A549 (cell line): ENCODE results near the gene ING5. TPM values are rescaled to one million over a fixed set of nuclear protein-coding genes. Genes with fewer than 3 reads are reported as not detected.

Experiments used
- ATAC-seq, 2 experiments: fragments of 200-7000 bp in 1 of 2; fragments of >200 bp in 1 of 2; cut with Nextera tagmentation in 1 of 2; cut with Tn5 transposase in 1 of 2; 3 replicates each; pipeline versions ENCODE4 v1.8.0 to v1.9.1; 2018 to 2020; ENCODE audit warnings: mild to moderate bottlenecking in 1 of 2, moderate library complexity in 1 of 2
- CTCF ChIA-PET: fragments of 300-600 bp; sonication (Branson Sonifier 250); formaldehyde crosslinking; extraction: SDS; loops from one replicate; lab custom pipeline; 2021; ENCODE audit warnings: antibody characterized with exemption, inconsistent platforms; lab: Yijun Ruan, JAX
- POLR2A ChIA-PET: fragments of 350-600 bp; formaldehyde crosslinking; extraction: SDS; loops from one replicate; lab custom pipeline; 2021; ENCODE audit warnings: antibody characterized with exemption, inconsistent platforms; lab: Yijun Ruan, JAX
- DNase-seq, 2 experiments: peaks; one replicate each; pipeline versions ENCODE4 v3.0.0 to v3.0.0-alpha.2; 2011 to 2016; ENCODE audit warnings: low read depth in 1 of 2, low spot score in 1 of 2
- FAIRE-seq: peaks from 2 replicates; lab custom pipeline; 2011; peaks lifted over from hg19 to GRCh38; lab: Jason Lieb, UNC
- H3K27ac ChIP-seq, 2 experiments: fragments of >200 bp; sonication (Bioruptor Twin); formaldehyde crosslinking; 3 replicates each; pipeline ENCODE4 v1.5.1; 2016 to 2017
- H3K4me1 ChIP-seq: fragments of >200 bp; sonication (Bioruptor Twin); formaldehyde crosslinking; 3 replicates; pipeline ENCODE4 v1.6.1; 2016
- H3K4me2 ChIP-seq: fragments of >200 bp; sonication (Bioruptor Twin); formaldehyde crosslinking; 3 replicates; pipeline ENCODE4 v1.6.1; 2016
- H3K4me3 ChIP-seq: fragments of >200 bp; sonication (Bioruptor Twin); formaldehyde crosslinking; 3 replicates; pipeline ENCODE4 v1.5.1; 2016
- H3K9me3 ChIP-seq: fragments of >200 bp; sonication (Bioruptor Twin); formaldehyde crosslinking; 3 replicates; pipeline ENCODE4 v1.6.1; 2016
- CBX2 ChIP-seq: fragments of 200-600 bp; sonication (generic); IDR thresholded peaks from 2 replicates; pipeline ENCODE4 v1.6.1; 2016; ENCODE audit warnings: low read depth, mild to moderate bottlenecking, borderline replicate concordance
- E2F6 ChIP-seq: IDR thresholded peaks from 2 replicates; pipeline ENCODE4 v1.6.1; 2012; ENCODE audit warnings: low read depth, borderline replicate concordance
- FOSB ChIP-seq: fragments of 250-450 bp; sonication (Bioruptor Pico); IDR thresholded peaks from 2 replicates; pipeline ENCODE4 v1.5.0; 2020; ENCODE audit warnings: mild to moderate bottlenecking, moderate library complexity
- HES2 ChIP-seq: fragments of >200 bp; sonication (Bioruptor Twin); formaldehyde crosslinking; IDR thresholded peaks from 2 replicates; pipeline ENCODE4 v1.6.1; 2016
- HEYL ChIP-seq: fragments of 250-450 bp; sonication (Bioruptor Pico); IDR thresholded peaks from 2 replicates; pipeline ENCODE4 v1.8.0; 2021; ENCODE audit warnings: mild to moderate bottlenecking, moderate library complexity
- HOXB13 ChIP-seq: fragments of 250-450 bp; sonication (Bioruptor Pico); IDR thresholded peaks from 2 replicates; pipeline ENCODE4 v1.5.0; 2020; ENCODE audit warnings: low read depth, mild to moderate bottlenecking, moderate library complexity
- MAFK ChIP-seq: fragments of 450-650 bp; IDR thresholded peaks from 2 replicates; pipeline ENCODE4 v1.6.1; 2014; ENCODE audit not compliant: partially characterized antibody
- MYC ChIP-seq: IDR thresholded peaks from 2 replicates; pipeline ENCODE4 v1.6.1; 2012; ENCODE audit warnings: mild to moderate bottlenecking, inconsistent platforms, low read length, improper control_type of control experiment, borderline replicate concordance
- NR3C1 ChIP-seq: fragments of >200 bp; sonication (Bioruptor Twin); formaldehyde crosslinking; IDR thresholded peaks from 3 replicates; pipeline ENCODE4 v1.6.1; 2017
- PBX3 ChIP-seq: IDR thresholded peaks from 2 replicates; pipeline ENCODE4 v1.6.1; 2012
- PHF8 ChIP-seq: fragments of 200-600 bp; sonication (generic); IDR thresholded peaks from 2 replicates; pipeline ENCODE4 v1.6.1; 2016; ENCODE audit warnings: low read depth, mild to moderate bottlenecking, antibody characterized with exemption, moderate library complexity, borderline replicate concordance
- POLR2A ChIP-seq: IDR thresholded peaks from 2 replicates; pipeline ENCODE4 v1.6.1; 2012; ENCODE audit warnings: mild to moderate bottlenecking, low read length
- POLR2AphosphoS2 ChIP-seq: conservative IDR thresholded peaks from 2 replicates; pipeline ENCODE4 v1.6.1; 2012; ENCODE audit warnings: low read length, improper control_type of control experiment, inconsistent platforms
- RFX5 ChIP-seq: fragments of 450-650 bp; IDR thresholded peaks from 2 replicates; pipeline ENCODE4 v1.7.1; 2014; ENCODE audit warnings: antibody characterized with exemption, mild to moderate bottlenecking, moderate library complexity
- SMC3 ChIP-seq: fragments of >200 bp; sonication (Bioruptor Twin); formaldehyde crosslinking; IDR thresholded peaks from 3 replicates; pipeline ENCODE4 v1.6.1; 2018; ENCODE audit warnings: inconsistent platforms
- TP53 ChIP-seq: fragments of 250-450 bp; sonication (Bioruptor Pico); IDR thresholded peaks from 2 replicates; pipeline ENCODE4 v1.5.0; 2021; ENCODE audit warnings: mild to moderate bottlenecking, moderate library complexity
- ZFP36 ChIP-seq: fragments of 450-650 bp; IDR thresholded peaks from 2 replicates; pipeline ENCODE4 v1.6.1; 2014; ENCODE audit warnings: borderline replicate concordance; ENCODE audit not compliant: partially characterized antibody
- ZSCAN20 ChIP-seq: fragments of 250-450 bp; sonication (Bioruptor Pico); IDR thresholded peaks from 2 replicates; pipeline ENCODE4 v1.8.0; 2022; ENCODE audit warnings: mild to moderate bottlenecking, moderate library complexity
- WGBS: methylation state at CpG from one replicate; pipeline ENCODE4 v1.1.6; 2017; ENCODE audit errors: missing lambda C conversion rate; 5-methylcytosine and 5-hydroxymethylcytosine counted together
- polyA plus RNA-seq, 4 experiments: library from polyadenylated mRNA; depleted of rRNA in 3 of 4; stranded (reverse); fragments of >200 nt; fragmentation: RNase III in 1 of 4; extraction: RNeasy Plus Mini Kit Qiagen cat#74134 plus additional on column Dnase treatment in 1 of 4; gene quantifications; 2 replicates in 3 of 4; 3 replicates in 1 of 4; pipeline ENCODE4 v1.2.3, GENCODE V29; 2011 to 2017
- TF ChIP-seq, protein P1 (sequence below): fragments of 450-650 bp; IDR thresholded peaks from 2 replicates; pipeline ENCODE4 v1.6.1; 2014; ENCODE audit warnings: antibody characterized with exemption
- TF ChIP-seq, protein P2 (sequence below): fragments of 250-450 bp; sonication (Bioruptor Pico); IDR thresholded peaks from 2 replicates; pipeline ENCODE4 v1.5.0; 2020; ENCODE audit warnings: low read depth, mild to moderate bottlenecking, moderate library complexity

ING5 gene
- polyA plus RNA-seq, 2 of the 4 experiments (the other 2 are of a cell fraction), result 28.6 to 29.6 TPM

DNA sequence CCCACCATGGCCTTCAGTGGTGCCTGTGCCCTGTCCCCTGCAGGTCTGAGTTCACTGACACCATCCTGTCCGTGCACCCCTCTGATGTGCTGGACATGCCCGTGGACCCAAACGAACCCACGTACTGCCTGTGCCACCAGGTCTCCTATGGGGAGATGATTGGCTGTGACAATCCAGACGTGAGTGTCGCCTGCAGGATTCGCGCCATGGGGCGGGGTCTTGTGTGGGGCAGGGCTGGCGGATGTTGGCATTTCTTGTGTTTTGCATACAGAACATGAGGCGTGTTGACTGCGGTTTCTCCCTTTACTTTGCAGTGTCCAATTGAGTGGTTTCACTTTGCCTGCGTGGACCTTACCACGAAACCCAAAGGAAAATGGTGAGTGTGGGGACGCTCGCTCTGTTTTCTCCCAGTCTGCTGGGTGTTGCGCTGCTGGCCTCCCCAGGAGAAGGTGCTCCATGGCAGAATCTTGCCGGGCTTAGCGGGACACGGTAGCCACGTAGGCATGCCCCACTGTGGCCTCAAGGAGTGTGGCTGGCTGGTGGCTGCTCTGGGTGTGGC is 21.1 kb downstream of the ING5 start:
- Histone ChIP-seq H3K4me3 (no peak overlapping the region), H3K4me1 (no peaks in the 10 kb centered on the region), H3K9me3 (peaks cover 14% of the 10 kb centered on the region), H3K27ac (no peak overlapping the region), H3K4me2 (no peak overlapping the region)
- ATAC-seq, result no peak
- no peak for TF ChIP-seq CBX2
- TF ChIP-seq POLR2A, result no peak
- TF ChIP-seq PHF8, result no peak
- no peak for TF ChIP-seq MAFK
- TF ChIP-seq, protein P1, sequence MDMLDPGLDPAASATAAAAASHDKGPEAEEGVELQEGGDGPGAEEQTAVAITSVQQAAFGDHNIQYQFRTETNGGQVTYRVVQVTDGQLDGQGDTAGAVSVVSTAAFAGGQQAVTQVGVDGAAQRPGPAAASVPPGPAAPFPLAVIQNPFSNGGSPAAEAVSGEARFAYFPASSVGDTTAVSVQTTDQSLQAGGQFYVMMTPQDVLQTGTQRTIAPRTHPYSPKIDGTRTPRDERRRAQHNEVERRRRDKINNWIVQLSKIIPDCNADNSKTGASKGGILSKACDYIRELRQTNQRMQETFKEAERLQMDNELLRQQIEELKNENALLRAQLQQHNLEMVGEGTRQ, result no peak
- no peak for TF ChIP-seq E2F6
- DNase-seq, result no peak
- POLR2A ChIA-PET, result no interaction called here
- CTCF ChIA-PET, result interaction anchor here (1.4 to 2.6 kb wide), 2 partner anchors 9 to 11 kb away, joined by 7 to 11 read pairs; partner anchors contain the start of gene D2HGDH
- FAIRE-seq, result no peak
- WGBS, result 98% methylated on average over 17 of the region's 21 CpGs

GRCh38 chr2:241724259-241724974 is 22.6 kb downstream of the ING5 start:
- ATAC-seq, result peak in 1 of 2 experiments; percentile 37; a peak in 3 of 6 replicates
- FAIRE-seq, result no peak
- CTCF ChIA-PET, result interaction anchor here (0.9 to 2.6 kb wide), 4 partner anchors 8 to 154 kb away, joined by 3 to 11 read pairs (median 3); partner anchors contain the start of gene D2HGDH
- WGBS, result 93% methylated on average over 39 of the region's 41 CpGs
- no peak for TF ChIP-seq HOXB13 (CRISPR knock-in tag)
- TF ChIP-seq E2F6, result no peak
- no peak for TF ChIP-seq ZSCAN20 (CRISPR knock-in tag)
- TF ChIP-seq NR3C1, result no peak
- no peak for TF ChIP-seq RFX5
- no peak for TF ChIP-seq HEYL (CRISPR knock-in tag)
- TF ChIP-seq SMC3, result no peak
- no peak for TF ChIP-seq PBX3
- no peak for TF ChIP-seq HES2
- no peak for TF ChIP-seq MYC
- no peak for TF ChIP-seq TP53 (CRISPR knock-in tag)
- no peak for TF ChIP-seq POLR2AphosphoS2
- TF ChIP-seq FOSB, result no peak
- TF ChIP-seq, protein P1, result no peak
- TF ChIP-seq, protein P2, sequence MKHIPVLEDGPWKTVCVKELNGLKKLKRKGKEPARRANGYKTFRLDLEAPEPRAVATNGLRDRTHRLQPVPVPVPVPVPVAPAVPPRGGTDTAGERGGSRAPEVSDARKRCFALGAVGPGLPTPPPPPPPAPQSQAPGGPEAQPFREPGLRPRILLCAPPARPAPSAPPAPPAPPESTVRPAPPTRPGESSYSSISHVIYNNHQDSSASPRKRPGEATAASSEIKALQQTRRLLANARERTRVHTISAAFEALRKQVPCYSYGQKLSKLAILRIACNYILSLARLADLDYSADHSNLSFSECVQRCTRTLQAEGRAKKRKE (CRISPR knock-in tag), result no peak
- no peak for TF ChIP-seq ZFP36
- TF ChIP-seq, all 56 proteins: peak for 0
- Histone ChIP-seq H3K4me1 (no peaks in the 10 kb centered on the region), H3K9me3 (peaks cover 14% of the 10 kb centered on the region), H3K4me2 (no peak overlapping the region), H3K27ac (no peak overlapping the region), H3K4me3 (no peak overlapping the region)
- POLR2A ChIA-PET, result no interaction called here
- no peak for DNase-seq
